HCT116 (cell line): ENCODE data around the gene IGF2. TPM values are rescaled to one million over a fixed set of nuclear protein-coding genes. Genes with fewer than 3 reads are reported as not detected.

Source experiments
- ATAC-seq: fragments of 200-7000 bp; cut with Tn5 transposase; 2 replicates; pipeline ENCODE4 v1.9.1; 2020; ENCODE audit warnings: mild to moderate bottlenecking, moderate library complexity
- BruUV-seq: library from RNA; stranded (reverse); fragments of 400-500 nt; replicated peaks from 2 replicates; lab custom pipeline; 2021; lab: Mats Ljungman, UMichigan
- CTCF ChIA-PET: fragments of 300-600 bp; sonication (Branson Sonifier 250); formaldehyde crosslinking; loops from one replicate; lab custom pipeline; 2021; ENCODE audit warnings: antibody characterized with exemption; lab: Charles Lee
- POLR2A ChIA-PET: fragments of 300-600, 350-600 bp; sonication (Branson Sonifier 250); formaldehyde crosslinking; loops from one replicate; lab custom pipeline; 2021; ENCODE audit warnings: antibody characterized with exemption; lab: Charles Lee
- RAD21 ChIA-PET, 2 experiments: fragments of 300-600 bp; sonication (Branson Sonifier 250); formaldehyde crosslinking; loops; one replicate each; lab custom pipeline; 2023; ENCODE audit warnings: low total read pairs in 2 of 2; ENCODE audit not compliant: uncharacterized antibody in 2 of 2, unreplicated experiment in 2 of 2, low non-redundant PET in 1 of 2; lab: Charles Lee
- DNase-seq: peaks from one replicate; pipeline ENCODE4 v3.0.0-alpha.2; 2010; ENCODE audit warnings: low read depth, low spot score
- H2AFZ ChIP-seq: fragments of 200-600 bp; shearing (Covaris generic), sonication (generic); 2 replicates; pipeline ENCODE4 v1.6.1; 2017; ENCODE audit warnings: low read depth, mixed run types, mixed read lengths, antibody characterized with exemption, low read length; ENCODE audit not compliant: poor library complexity, severe bottlenecking
- H3K27ac ChIP-seq: 2 replicates; pipeline ENCODE4 v1.5.1; 2012; ENCODE audit warnings: low read depth, low read length
- H3K27me3 ChIP-seq: fragments of 200-600 bp; sonication (generic); 2 replicates; pipeline ENCODE4 v1.6.1; 2016; ENCODE audit warnings: mixed run types, low read length, mixed read lengths; ENCODE audit not compliant: insufficient read depth
- H3K36me3 ChIP-seq, 2 experiments: fragments of 200-500 bp in 1 of 2; fragments of 200-600 bp in 1 of 2; sonication (Bioruptor generic) in 1 of 2; sonication (generic) in 1 of 2; 2 replicates each; pipeline versions ENCODE4 v1.5.1 to v1.6.1; 2014 to 2016; ENCODE audit warnings: low read length in 2 of 2, inconsistent platforms in 1 of 2, mixed read lengths in 1 of 2, mixed run types in 1 of 2; ENCODE audit not compliant: insufficient read depth in 2 of 2, control insufficient read depth in 1 of 2
- H3K4me1 ChIP-seq, 2 experiments: fragments of 200-600 bp in 1 of 2; sonication (generic) in 1 of 2; 2 replicates each; pipeline versions ENCODE4 v1.5.1 to v1.6.1; 2012 to 2017; ENCODE audit warnings: low read length in 2 of 2, inconsistent platforms in 1 of 2, mild to moderate bottlenecking in 1 of 2, mixed read lengths in 1 of 2, mixed run types in 1 of 2, moderate library complexity in 1 of 2; ENCODE audit not compliant: insufficient read depth in 2 of 2, control insufficient read depth in 1 of 2
- H3K4me2 ChIP-seq: fragments of 200-600 bp; sonication (generic); 2 replicates; pipeline ENCODE4 v1.6.1; 2017; ENCODE audit warnings: mixed run types, low read length, mixed read lengths
- H3K4me3 ChIP-seq, 2 experiments: fragments of 200-600 bp in 1 of 2; sonication (generic) in 1 of 2; replicated peaks in 1 of 2; 2 replicates each; pipeline ENCODE4 v1.5.1; 2011 to 2016; ENCODE audit warnings: low read length in 2 of 2, control low read depth in 1 of 2, low read depth in 1 of 2, mild to moderate bottlenecking in 1 of 2, mixed read lengths in 1 of 2, mixed run types in 1 of 2
- H3K79me2 ChIP-seq: fragments of 200-600 bp; sonication (generic); 2 replicates; pipeline ENCODE4 v1.6.1; 2017; ENCODE audit warnings: mild to moderate bottlenecking, mixed run types, low read length, moderate library complexity, mixed read lengths; ENCODE audit not compliant: insufficient read depth
- H3K9ac ChIP-seq: fragments of 200-600 bp; sonication (generic); 2 replicates; pipeline ENCODE4 v1.6.1; 2016; ENCODE audit warnings: low read length, mixed read lengths
- H3K9me2 ChIP-seq: fragments of 200-600 bp; sonication (generic), shearing (Covaris generic); 2 replicates; pipeline ENCODE4 v1.6.1; 2017; ENCODE audit warnings: mixed run types, mild to moderate bottlenecking, moderate library complexity; ENCODE audit not compliant: insufficient read depth
- H3K9me3 ChIP-seq, 2 experiments: fragments of 200-500 bp in 1 of 2; fragments of 200-600 bp in 1 of 2; sonication (Bioruptor generic) in 1 of 2; sonication (generic) in 1 of 2; 2 replicates each; pipeline ENCODE4 v1.6.1; 2014 to 2017; ENCODE audit warnings: low read length in 2 of 2, mixed read lengths in 2 of 2, inconsistent platforms in 1 of 2, low read depth in 1 of 2, mild to moderate bottlenecking in 1 of 2, mixed run types in 1 of 2, moderate library complexity in 1 of 2; ENCODE audit not compliant: control insufficient read depth in 1 of 2, insufficient read depth in 1 of 2
- H4K20me1 ChIP-seq: fragments of 200-600 bp; sonication (generic), shearing (Covaris generic); 2 replicates; pipeline ENCODE4 v1.6.1; 2017; ENCODE audit warnings: mixed run types, mild to moderate bottlenecking, moderate library complexity; ENCODE audit not compliant: insufficient read depth
- EGR1 ChIP-seq: IDR thresholded peaks from 2 replicates; pipeline ENCODE4 v1.6.1; 2012; ENCODE audit warnings: low read depth
- ELF1 ChIP-seq: IDR thresholded peaks from 2 replicates; pipeline ENCODE4 v1.6.1; 2012; ENCODE audit warnings: low read depth, borderline replicate concordance
- EZH2 ChIP-seq: fragments of 200-600 bp; sonication (generic); IDR thresholded peaks from 2 replicates; pipeline ENCODE4 v1.6.1; 2017; ENCODE audit warnings: antibody characterized with exemption, mixed run types
- EZH2phosphoT487 ChIP-seq: fragments of 200-600 bp; IDR thresholded peaks from 2 replicates; pipeline ENCODE4 v1.6.1; 2018; ENCODE audit warnings: antibody characterized with exemption, borderline replicate concordance
- FOSL1 ChIP-seq: IDR thresholded peaks from 2 replicates; pipeline ENCODE4 v1.6.1; 2012; ENCODE audit warnings: low read depth
- JUND ChIP-seq: IDR thresholded peaks from 2 replicates; pipeline ENCODE4 v1.6.1; 2012
- SIN3A ChIP-seq: IDR thresholded peaks from 2 replicates; pipeline ENCODE4 v1.6.1; 2012; ENCODE audit warnings: low read depth
- SRF ChIP-seq: IDR thresholded peaks from 2 replicates; pipeline ENCODE4 v1.6.1; 2012; ENCODE audit warnings: low read depth
- intact Hi-C: fragments of 100-400 bp; cut with micrococcal nuclease; formaldehyde crosslinking; loops from 2 replicates; pipeline ENCODE4 v1.10.0; 2022
- total RNA-seq: library from RNA; stranded (reverse); gene quantifications from one replicate; pipeline ENCODE4 v1.2.1, GENCODE V29; 2021; ENCODE audit not compliant: unreplicated experiment
- TF ChIP-seq, protein P1 (sequence below): IDR thresholded peaks from 2 replicates; pipeline ENCODE4 v1.6.1; 2012; ENCODE audit warnings: low read depth
- TF ChIP-seq, protein P2 (sequence below): IDR thresholded peaks from 2 replicates; pipeline ENCODE4 v1.6.1; 2011; ENCODE audit warnings: mild to moderate bottlenecking, low read length, moderate library complexity; ENCODE audit not compliant: insufficient replicate concordance; ENCODE audit errors: extremely low read depth

Gene IGF2
- total RNA-seq, 1 experiment from 2014 or later = 17.9 TPM

DNA sequence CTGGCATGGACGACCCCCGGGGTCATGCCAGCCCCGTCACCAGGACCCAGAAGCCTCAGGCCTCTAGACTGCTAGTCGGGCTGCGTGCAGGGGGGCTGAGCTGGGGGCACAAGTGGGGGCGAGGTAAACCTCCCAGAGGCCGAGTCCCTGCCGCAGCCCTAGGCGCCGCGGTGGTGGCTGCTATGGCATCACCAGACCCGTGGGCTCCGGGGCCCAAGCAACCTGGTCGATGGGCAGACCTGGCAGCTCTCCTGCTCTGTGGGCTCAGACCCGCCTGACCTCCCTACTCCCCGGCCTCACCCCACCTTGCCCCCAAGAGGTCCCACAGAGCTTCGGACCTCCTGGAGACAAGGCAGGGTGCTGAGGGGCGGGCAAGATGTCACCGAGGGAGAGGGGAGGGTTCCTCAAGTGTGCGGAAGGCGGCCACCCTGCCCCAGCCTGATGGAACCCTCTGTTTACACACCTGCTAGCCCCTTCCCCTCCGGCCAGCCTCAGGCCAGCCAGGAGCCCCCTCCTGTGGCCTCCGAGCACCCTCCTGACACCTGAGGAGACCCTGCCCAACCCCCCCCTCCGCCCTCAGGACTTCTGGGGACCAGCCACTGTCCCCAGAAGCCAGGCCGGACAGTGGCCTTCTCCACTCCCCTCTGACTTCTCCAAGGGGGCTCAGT, 9.4 kb downstream of the IGF2 start:
- H2AFZ ChIP-seq = no peak overlapping the region
- no peak overlapping the region for H3K9ac ChIP-seq
- BruUV-seq = no TSS peak
- ATAC-seq = no peak
- CTCF ChIA-PET = no interaction called here
- no peaks in the 10 kb centered on the region for H3K79me2 ChIP-seq
- H3K36me3 ChIP-seq = no peaks in the 10 kb centered on the region
- no peaks in the 10 kb centered on the region for H3K27me3 ChIP-seq
- intact Hi-C loops = no loop called here
- DNase-seq = no peak
- H3K9me3 ChIP-seq = no peaks in the 10 kb centered on the region
- no peak overlapping the region for H3K27ac ChIP-seq
- no peaks in the 10 kb centered on the region for H3K4me1 ChIP-seq
- TF ChIP-seq ELF1 (no peak), EGR1 (no peak), FOSL1 (no peak), EZH2phosphoT487 (no peak), SRF (no peak), SIN3A (no peak), EZH2 (no peak), JUND (no peak)
- TF ChIP-seq, protein P1, sequence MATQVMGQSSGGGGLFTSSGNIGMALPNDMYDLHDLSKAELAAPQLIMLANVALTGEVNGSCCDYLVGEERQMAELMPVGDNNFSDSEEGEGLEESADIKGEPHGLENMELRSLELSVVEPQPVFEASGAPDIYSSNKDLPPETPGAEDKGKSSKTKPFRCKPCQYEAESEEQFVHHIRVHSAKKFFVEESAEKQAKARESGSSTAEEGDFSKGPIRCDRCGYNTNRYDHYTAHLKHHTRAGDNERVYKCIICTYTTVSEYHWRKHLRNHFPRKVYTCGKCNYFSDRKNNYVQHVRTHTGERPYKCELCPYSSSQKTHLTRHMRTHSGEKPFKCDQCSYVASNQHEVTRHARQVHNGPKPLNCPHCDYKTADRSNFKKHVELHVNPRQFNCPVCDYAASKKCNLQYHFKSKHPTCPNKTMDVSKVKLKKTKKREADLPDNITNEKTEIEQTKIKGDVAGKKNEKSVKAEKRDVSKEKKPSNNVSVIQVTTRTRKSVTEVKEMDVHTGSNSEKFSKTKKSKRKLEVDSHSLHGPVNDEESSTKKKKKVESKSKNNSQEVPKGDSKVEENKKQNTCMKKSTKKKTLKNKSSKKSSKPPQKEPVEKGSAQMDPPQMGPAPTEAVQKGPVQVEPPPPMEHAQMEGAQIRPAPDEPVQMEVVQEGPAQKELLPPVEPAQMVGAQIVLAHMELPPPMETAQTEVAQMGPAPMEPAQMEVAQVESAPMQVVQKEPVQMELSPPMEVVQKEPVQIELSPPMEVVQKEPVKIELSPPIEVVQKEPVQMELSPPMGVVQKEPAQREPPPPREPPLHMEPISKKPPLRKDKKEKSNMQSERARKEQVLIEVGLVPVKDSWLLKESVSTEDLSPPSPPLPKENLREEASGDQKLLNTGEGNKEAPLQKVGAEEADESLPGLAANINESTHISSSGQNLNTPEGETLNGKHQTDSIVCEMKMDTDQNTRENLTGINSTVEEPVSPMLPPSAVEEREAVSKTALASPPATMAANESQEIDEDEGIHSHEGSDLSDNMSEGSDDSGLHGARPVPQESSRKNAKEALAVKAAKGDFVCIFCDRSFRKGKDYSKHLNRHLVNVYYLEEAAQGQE = no peak
- TF ChIP-seq, protein P2, sequence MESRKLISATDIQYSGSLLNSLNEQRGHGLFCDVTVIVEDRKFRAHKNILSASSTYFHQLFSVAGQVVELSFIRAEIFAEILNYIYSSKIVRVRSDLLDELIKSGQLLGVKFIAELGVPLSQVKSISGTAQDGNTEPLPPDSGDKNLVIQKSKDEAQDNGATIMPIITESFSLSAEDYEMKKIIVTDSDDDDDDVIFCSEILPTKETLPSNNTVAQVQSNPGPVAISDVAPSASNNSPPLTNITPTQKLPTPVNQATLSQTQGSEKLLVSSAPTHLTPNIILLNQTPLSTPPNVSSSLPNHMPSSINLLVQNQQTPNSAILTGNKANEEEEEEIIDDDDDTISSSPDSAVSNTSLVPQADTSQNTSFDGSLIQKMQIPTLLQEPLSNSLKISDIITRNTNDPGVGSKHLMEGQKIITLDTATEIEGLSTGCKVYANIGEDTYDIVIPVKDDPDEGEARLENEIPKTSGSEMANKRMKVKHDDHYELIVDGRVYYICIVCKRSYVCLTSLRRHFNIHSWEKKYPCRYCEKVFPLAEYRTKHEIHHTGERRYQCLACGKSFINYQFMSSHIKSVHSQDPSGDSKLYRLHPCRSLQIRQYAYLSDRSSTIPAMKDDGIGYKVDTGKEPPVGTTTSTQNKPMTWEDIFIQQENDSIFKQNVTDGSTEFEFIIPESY = no peak
- TF ChIP-seq, all 23 proteins: peak for 0
- no peaks in the 10 kb centered on the region for H4K20me1 ChIP-seq
- POLR2A ChIA-PET = no interaction called here
- no peak overlapping the region for H3K4me2 ChIP-seq
- RAD21 ChIA-PET = no interaction called here
- no peaks in the 10 kb centered on the region for H3K9me2 ChIP-seq
- no peak overlapping the region for H3K4me3 ChIP-seq
